Naive thymus-derived CD8-positive, alpha-beta T cell (primary cell): ENCODE measurements around the gene TIMM10. TPM values are rescaled to one million over a fixed set of nuclear protein-coding genes. Genes with fewer than 3 reads are reported as not detected.

Source experiments
- ATAC-seq, 2 donors: fragments of 150-1000 bp; cut with Tn5 transposase in 1 of 2; sonication (Bioruptor Pico), chemical (Tn5 transposase) in 1 of 2; 1 replicate in 1 of 2; 2 replicates in 1 of 2; pipeline ENCODE4 v1.10.0; 2021; ENCODE audit warnings: mild to moderate bottlenecking in 2 of 2, moderate library complexity in 2 of 2
- POLR2A ChIA-PET: fragments of 350-600 bp; sonication (Branson Sonifier 250); formaldehyde crosslinking; loops from one replicate; lab custom pipeline; 2021; ENCODE audit warnings: antibody characterized with exemption; lab: Charles Lee
- DNase-seq, 10 donors: peaks; one replicate each; pipeline versions ENCODE4 v3.0.0 to v3.0.0-alpha.2; 2020 to 2022
- H3K27ac Mint-ChIP-seq, 10 donors: one replicate each; pipeline ENCODE4 v1.8.0; 2020 to 2022; ENCODE audit warnings: mild to moderate bottlenecking in 10 of 10, mixed read lengths in 10 of 10, moderate library complexity in 4 of 10, inconsistent platforms in 1 of 10
- H3K27me3 Mint-ChIP-seq, 5 donors: one replicate each; pipeline ENCODE4 v1.8.0; 2021 to 2022; ENCODE audit warnings: mixed read lengths in 5 of 5
- H3K36me3 Mint-ChIP-seq, 3 donors: one replicate each; pipeline ENCODE4 v1.8.0; 2020 to 2022; ENCODE audit warnings: mixed read lengths in 3 of 3, mild to moderate bottlenecking in 2 of 3, inconsistent platforms in 1 of 3
- H3K4me1 Mint-ChIP-seq, 4 donors: one replicate each; pipeline ENCODE4 v1.8.0; 2021 to 2022; ENCODE audit warnings: mixed read lengths in 4 of 4
- H3K4me3 Mint-ChIP-seq, 10 donors: one replicate each; pipeline ENCODE4 v1.8.0; 2020 to 2022; ENCODE audit warnings: mild to moderate bottlenecking in 10 of 10, mixed read lengths in 10 of 10, moderate library complexity in 6 of 10, inconsistent platforms in 1 of 10
- H3K9me3 Mint-ChIP-seq, 9 donors: one replicate each; pipeline ENCODE4 v1.8.0; 2020 to 2022; ENCODE audit warnings: mixed read lengths in 9 of 9, mild to moderate bottlenecking in 3 of 9, inconsistent platforms in 1 of 9, moderate library complexity in 1 of 9
- polyA plus RNA-seq, 3 donors: library from polyadenylated mRNA; unstranded; fragments of 300-500 nt; fragmentation: Illumina TruSeq; gene quantifications; one replicate each; pipeline ENCODE4 v1.2.3, GENCODE V29; 2021
- total RNA-seq, 8 experiments: library from RNA in 2 of 8; stranded (reverse) in 2 of 8; gene quantifications; one replicate each; pipeline ENCODE4 v1.2.3 and lab custom pipeline; 2021 to 2026

TIMM10 gene
- total and polyA plus RNA-seq, 5 experiments from 2014 or later: 26.6 to 86.5 (median 66.1) TPM

- peak overlapping the region in 1 of 10 donors; percentile 35 for H3K4me3 Mint-ChIP-seq
- DNase-seq: no peak
- peaks cover 13 to 46% (median 28%) of the 10 kb centered on the region in 4 donors for H3K4me1 Mint-ChIP-seq
- peaks cover under 1 to 7% (median 6%) of the 10 kb centered on the region in 5 donors for H3K27me3 Mint-ChIP-seq
- no peaks in the 10 kb centered on the region for H3K9me3 Mint-ChIP-seq
- POLR2A ChIA-PET: no interaction called here
- peaks cover 0 to 12% (median 8%) of the 10 kb centered on the region in 3 donors for H3K36me3 Mint-ChIP-seq
- H3K27ac Mint-ChIP-seq: peak overlapping the region in 2 of 10 donors; percentile 53 to 57
- peak in 1 of 2 donors; percentile 31 for ATAC-seq
Measured at GRCh38 chr11:57479911-57480310, 50.6 kb downstream of the TIMM10 start.

GRCh38 chr11:57479021-57479663, 51.4 kb downstream of the TIMM10 start:
- POLR2A ChIA-PET: interaction anchor here (1.5 kb wide), 1 partner anchor 19 kb away, joined by 4 read pairs; the partner anchor contains the start of gene RTN4RL2
- ATAC-seq: no peak
- H3K27ac Mint-ChIP-seq: peak overlapping the region in 1 of 10 donors; percentile 60
- peaks cover 0 to 5% (median 2%) of the 10 kb centered on the region in 3 donors for H3K36me3 Mint-ChIP-seq
- H3K4me3 Mint-ChIP-seq: peak overlapping the region in 1 of 10 donors; percentile 29
- H3K9me3 Mint-ChIP-seq: no peaks in the 10 kb centered on the region
- peaks cover 17 to 47% (median 36%) of the 10 kb centered on the region in 4 donors for H3K4me1 Mint-ChIP-seq
- no peak for DNase-seq
- peaks cover 0 to 5% (median 0%) of the 10 kb centered on the region in 5 donors for H3K27me3 Mint-ChIP-seq

Other genes starting within 250 kb of the TIMM10 start
- 10 to 100 TPM; 18.8 to 20.9 TPM for gene TNKS1BP1, start 205.8 kb downstream of the TIMM10 start, total RNA-seq
- gene TNKS1BP1, start 205.8 kb downstream of the TIMM10 start, polyA plus RNA-seq: 1 to 10 TPM in 2 of 3 donors, under 1 TPM in 1; 0.97 to 6.7 (median 2.5) TPM
- gene SSRP1, start 194.9 kb downstream of the TIMM10 start, total RNA-seq: 10 to 100 TPM; 72.7 to 74.5 TPM
- gene SSRP1, start 194.9 kb downstream of the TIMM10 start, polyA plus RNA-seq: 10 to 100 TPM; 35.9 to 41.0 (median 38.0) TPM
- not detected for gene P2RX3, start 192.4 kb downstream of the TIMM10 start, total RNA-seq
- gene P2RX3, start 192.4 kb downstream of the TIMM10 start, polyA plus RNA-seq: not detected
- not detected for gene PRG3, start 149.6 kb downstream of the TIMM10 start, total RNA-seq
- gene PRG3, start 149.6 kb downstream of the TIMM10 start, polyA plus RNA-seq: not detected
- gene PRG2, start 140.1 kb downstream of the TIMM10 start, total RNA-seq: not detected
- not detected for gene PRG2, start 140.1 kb downstream of the TIMM10 start, polyA plus RNA-seq
- gene SLC43A3, start 103.6 kb downstream of the TIMM10 start, total RNA-seq: 10 to 100 TPM; 14.5 to 17.4 TPM
- 10 to 100 TPM; 11.4 to 13.7 (median 11.5) TPM for gene SLC43A3, start 103.6 kb downstream of the TIMM10 start, polyA plus RNA-seq
- not detected for gene RTN4RL2, start 70.2 kb downstream of the TIMM10 start, total RNA-seq
- gene RTN4RL2, start 70.2 kb downstream of the TIMM10 start, polyA plus RNA-seq: under 1 TPM in 2 of 3 donors, not detected in 1; 0.09 to 0.21 TPM
- 10 to 100 TPM; 27.2 to 27.8 TPM for gene SLC43A1, start 15.1 kb downstream of the TIMM10 start, total RNA-seq
- 10 to 100 TPM; 15.3 to 23.2 (median 21.4) TPM for gene SLC43A1, start 15.1 kb downstream of the TIMM10 start, polyA plus RNA-seq
- not detected for gene SMTNL1, start 6.8 kb upstream of the TIMM10 start, total RNA-seq
- under 1 TPM in 2 of 3 donors, not detected in 1; 0.12 to 0.37 TPM for gene SMTNL1, start 6.8 kb upstream of the TIMM10 start, polyA plus RNA-seq
- gene UBE2L6, start 36.9 kb upstream of the TIMM10 start, total RNA-seq: 10 to 100 TPM; 61.8 to 66.5 TPM
- 100 to 1,000 TPM; 218 to 246 (median 239) TPM for gene UBE2L6, start 36.9 kb upstream of the TIMM10 start, polyA plus RNA-seq
- not detected for gene SERPING1, start 66.9 kb upstream of the TIMM10 start, total RNA-seq
- not detected for gene SERPING1, start 66.9 kb upstream of the TIMM10 start, polyA plus RNA-seq
- gene YPEL4, start 119.2 kb upstream of the TIMM10 start, total RNA-seq: 10 to 100 TPM; 12.9 to 14.6 TPM
- gene YPEL4, start 119.2 kb upstream of the TIMM10 start, polyA plus RNA-seq: under 1 TPM in 1 of 3 donors, not detected in 2; 0.27 TPM
- 10 to 100 TPM; 13.5 TPM for gene CLP1, start 127.0 kb upstream of the TIMM10 start, total RNA-seq
- 10 to 100 TPM in 1 of 3 donors, 1 to 10 TPM in 2; 7.9 to 13.4 (median 9.4) TPM for gene CLP1, start 127.0 kb upstream of the TIMM10 start, polyA plus RNA-seq
- 10 to 100 TPM; 75.2 to 78.8 TPM for gene ZDHHC5, start 137.4 kb upstream of the TIMM10 start, total RNA-seq
- gene ZDHHC5, start 137.4 kb upstream of the TIMM10 start, polyA plus RNA-seq: 10 to 100 TPM; 25.0 to 43.4 (median 26.4) TPM
- gene MED19, start 181.5 kb upstream of the TIMM10 start, total RNA-seq: 10 to 100 TPM in 1 of 2 experiments, 1 to 10 TPM in 1; 9.3 to 11.9 TPM
- 10 to 100 TPM; 12.8 to 17.4 (median 15.7) TPM for gene MED19, start 181.5 kb upstream of the TIMM10 start, polyA plus RNA-seq
- gene TMX2, start 181.8 kb upstream of the TIMM10 start, total RNA-seq: 10 to 100 TPM; 56.4 to 58.5 TPM
- 10 to 100 TPM; 69.9 to 85.8 (median 82.7) TPM for gene TMX2, start 181.8 kb upstream of the TIMM10 start, polyA plus RNA-seq
- gene SELENOH, start 210.7 kb upstream of the TIMM10 start, total RNA-seq: 100 to 1,000 TPM; 142 to 146 TPM
- gene SELENOH, start 210.7 kb upstream of the TIMM10 start, polyA plus RNA-seq: 100 to 1,000 TPM; 294 to 419 (median 342) TPM
- gene BTBD18, start 221.1 kb upstream of the TIMM10 start, total RNA-seq: under 1 TPM; 0.18 to 0.30 TPM
- under 1 TPM; 0.25 to 0.76 (median 0.27) TPM for gene BTBD18, start 221.1 kb upstream of the TIMM10 start, polyA plus RNA-seq
- 10 to 100 TPM; 17.4 to 19.1 TPM for gene CTNND1, start 231.0 kb upstream of the TIMM10 start, total RNA-seq
- gene CTNND1, start 231.0 kb upstream of the TIMM10 start, polyA plus RNA-seq: 1 to 10 TPM; 1.3 to 1.5 (median 1.5) TPM